ENCODE results near the gene GAPDHS. TPM values are rescaled to one million over a fixed set of nuclear protein-coding genes. Genes with fewer than 3 reads are reported as not detected.

GAPDHS gene
- total and polyA plus RNA-seq, 2 donors (not counting 1 experiment from before 2014, with no cell fraction given): not detected

DNA sequence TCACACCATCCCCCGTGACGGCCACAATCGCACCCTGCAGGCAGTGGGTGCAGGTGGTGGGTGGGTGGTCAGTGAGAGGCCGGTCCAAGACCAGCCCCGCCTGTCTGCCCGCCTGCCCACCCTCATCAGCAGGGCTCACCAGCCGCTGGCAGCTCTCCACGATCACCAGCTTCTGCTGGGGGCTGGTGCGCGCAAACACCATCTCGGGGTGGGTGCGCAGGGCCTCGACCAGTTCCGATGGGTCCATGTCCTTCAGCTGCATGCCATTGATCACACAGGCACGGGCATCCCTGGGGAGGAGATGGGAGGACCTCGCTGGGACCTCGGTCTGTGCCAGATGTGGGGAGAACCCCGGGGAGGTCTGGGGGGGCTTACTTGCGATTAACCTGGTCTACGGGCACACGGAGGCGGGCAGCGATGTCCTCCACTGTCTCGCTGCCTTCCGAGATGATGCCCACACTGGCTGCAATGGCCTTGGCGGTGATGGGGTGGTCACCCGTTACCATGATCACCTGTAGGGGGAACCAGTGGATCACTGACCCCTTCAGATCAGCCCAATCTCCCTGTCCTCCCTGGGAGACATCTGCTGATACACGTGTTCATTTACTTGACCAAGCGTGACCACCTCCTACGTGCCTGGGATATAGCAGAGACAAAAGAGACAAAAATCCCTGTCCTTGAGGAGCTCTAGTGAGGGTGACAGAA, 22.2 kb downstream of the GAPDHS start:
- H3K9me3 Mint-ChIP-seq (ENCODE audit: insufficient read depth): no peaks in the 10 kb centered on the region
- intact Hi-C loops (cut with micrococcal nuclease): no loop called here
- TF ChIP-seq, protein P1, sequence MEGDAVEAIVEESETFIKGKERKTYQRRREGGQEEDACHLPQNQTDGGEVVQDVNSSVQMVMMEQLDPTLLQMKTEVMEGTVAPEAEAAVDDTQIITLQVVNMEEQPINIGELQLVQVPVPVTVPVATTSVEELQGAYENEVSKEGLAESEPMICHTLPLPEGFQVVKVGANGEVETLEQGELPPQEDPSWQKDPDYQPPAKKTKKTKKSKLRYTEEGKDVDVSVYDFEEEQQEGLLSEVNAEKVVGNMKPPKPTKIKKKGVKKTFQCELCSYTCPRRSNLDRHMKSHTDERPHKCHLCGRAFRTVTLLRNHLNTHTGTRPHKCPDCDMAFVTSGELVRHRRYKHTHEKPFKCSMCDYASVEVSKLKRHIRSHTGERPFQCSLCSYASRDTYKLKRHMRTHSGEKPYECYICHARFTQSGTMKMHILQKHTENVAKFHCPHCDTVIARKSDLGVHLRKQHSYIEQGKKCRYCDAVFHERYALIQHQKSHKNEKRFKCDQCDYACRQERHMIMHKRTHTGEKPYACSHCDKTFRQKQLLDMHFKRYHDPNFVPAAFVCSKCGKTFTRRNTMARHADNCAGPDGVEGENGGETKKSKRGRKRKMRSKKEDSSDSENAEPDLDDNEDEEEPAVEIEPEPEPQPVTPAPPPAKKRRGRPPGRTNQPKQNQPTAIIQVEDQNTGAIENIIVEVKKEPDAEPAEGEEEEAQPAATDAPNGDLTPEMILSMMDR (IDR thresholded peaks at IDR 0.05): no peak
- TF ChIP-seq EZH2 (IDR thresholded peaks at IDR 0.05; ENCODE audit: borderline replicate concordance, insufficient read depth, low read depth, low read length, poor library complexity, severe bottlenecking): no peak
- peaks cover 30% of the 10 kb centered on the region for H3K27me3 Mint-ChIP-seq
- H4K20me1 ChIP-seq (ENCODE audit: control insufficient read depth, insufficient read depth, low read length, poor library complexity, severe bottlenecking): no peaks in the 10 kb centered on the region
- H3K27ac ChIP-seq (ENCODE audit: low read length in 2 of 2): no peak overlapping the region
- H3K4me3 Mint-ChIP-seq: no peak overlapping the region
- no peak overlapping the region for H3K4me3 ChIP-seq (ENCODE audit: control extremely low read depth in 1 of 5, extremely low read depth in 1 of 5, insufficient read depth in 1 of 5, low read depth in 2 of 5, low read length in 4 of 5)
- H3K4me1 Mint-ChIP-seq: peaks cover 24% of the 10 kb centered on the region
- no peak overlapping the region for H2AFZ ChIP-seq (ENCODE audit: insufficient read depth, low read depth, low read length, poor library complexity, severe bottlenecking)
- WGBS (ENCODE audit: insufficient coverage): 86% methylated on average over 21 of the region's 30 CpGs
- no peak overlapping the region for H3K4me2 ChIP-seq (replicated peaks; ENCODE audit: low read depth, low read length, poor library complexity, severe bottlenecking)
- no peak overlapping the region for H3K27ac Mint-ChIP-seq
- H3K79me2 ChIP-seq (ENCODE audit: control insufficient read depth, insufficient read depth, low read length): no peaks in the 10 kb centered on the region
- ATAC-seq (ENCODE audit: low read depth): no peak
- H3K4me1 ChIP-seq (ENCODE audit: control insufficient read depth in 2 of 2, insufficient read depth in 2 of 2, low read length in 2 of 2): peaks cover 23 to 24% of the 10 kb centered on the region in 2 donors
- no peak for DNase-seq
- ChIA-PET POLR2A (interaction anchor here (0.5 kb wide), 1 partner anchor 85 kb away, joined by 3 read pairs; no protein-coding TSS in a partner anchor), CTCF (interaction anchor here (0.6 kb wide), 1 partner anchor 317 kb away, joined by 3 read pairs; no protein-coding TSS in a partner anchor)
- peaks cover 0 to 38% (median 8%) of the 10 kb centered on the region in 4 experiments for H3K27me3 ChIP-seq (replicated peaks in 1 of 4; ENCODE audit: control extremely low read depth in 1 of 4, control insufficient read depth in 3 of 4, insufficient read depth in 4 of 4, low read length in 3 of 4)
- peaks cover 0 to 14% (median 0%) of the 10 kb centered on the region in 3 donors for H3K9me3 ChIP-seq (ENCODE audit: control extremely low read depth in 1 of 3, control insufficient read depth in 2 of 3, insufficient read depth in 1 of 3, low read length in 2 of 3)
- no peaks in the 10 kb centered on the region for H3K36me3 ChIP-seq (replicated peaks in 1 of 2; ENCODE audit: control extremely low read depth in 1 of 2, control insufficient read depth in 1 of 2, extremely low read depth in 1 of 2, insufficient read depth in 2 of 2, low read length in 1 of 2)
- no peak overlapping the region for H3K9ac ChIP-seq (ENCODE audit: low read length)

DNA sequence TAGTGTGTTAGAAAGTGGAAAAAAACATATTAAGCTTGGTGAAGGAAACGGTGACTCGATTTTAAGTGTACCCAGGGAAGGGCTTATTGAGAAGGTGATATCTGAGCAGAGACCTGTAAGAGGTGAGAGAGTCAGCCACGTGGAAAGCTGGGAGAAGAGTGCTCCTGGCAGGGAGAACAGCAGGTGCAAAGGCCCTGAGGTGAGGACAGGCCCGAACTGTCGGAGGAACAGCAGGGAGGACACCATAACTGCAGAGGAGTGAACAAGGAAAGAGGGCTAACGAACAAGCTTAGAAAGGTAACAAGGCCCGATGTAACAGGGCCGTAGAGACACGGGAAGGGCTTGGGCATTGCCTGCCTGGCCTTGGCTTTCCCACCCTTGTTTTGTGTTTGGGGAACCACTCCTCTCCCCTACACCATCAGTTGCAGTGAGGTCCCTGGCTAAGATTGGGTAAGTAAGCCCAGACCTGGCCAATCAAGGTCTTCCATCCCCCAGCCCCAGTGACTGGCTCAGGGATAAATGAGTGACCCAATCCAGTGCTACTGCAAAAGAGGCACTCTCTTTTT, 22.9 kb downstream of the GAPDHS start:
- no peaks in the 10 kb centered on the region for H3K36me3 ChIP-seq (replicated peaks in 1 of 2; ENCODE audit: control extremely low read depth in 1 of 2, control insufficient read depth in 1 of 2, extremely low read depth in 1 of 2, insufficient read depth in 2 of 2, low read length in 1 of 2)
- ATAC-seq (ENCODE audit: low read depth) (no peak), DNase-seq (no peak)
- H3K9me3 ChIP-seq (ENCODE audit: control extremely low read depth in 1 of 3, control insufficient read depth in 2 of 3, insufficient read depth in 1 of 3, low read length in 2 of 3): peaks cover 0 to 14% (median 0%) of the 10 kb centered on the region in 3 donors
- intact Hi-C loops (cut with micrococcal nuclease): no loop called here
- no peaks in the 10 kb centered on the region for H4K20me1 ChIP-seq (ENCODE audit: control insufficient read depth, insufficient read depth, low read length, poor library complexity, severe bottlenecking)
- H3K27ac ChIP-seq (ENCODE audit: low read length in 2 of 2): no peak overlapping the region
- Mint-ChIP-seq H3K9me3 (ENCODE audit: insufficient read depth) (no peaks in the 10 kb centered on the region), H3K4me1 (peaks cover 26% of the 10 kb centered on the region), H3K27me3 (peaks cover 34% of the 10 kb centered on the region), H3K4me3 (no peak overlapping the region), H3K27ac (no peak overlapping the region)
- ChIA-PET CTCF (interaction anchor here (0.6 kb wide), 1 partner anchor 317 kb away, joined by 3 read pairs; no protein-coding TSS in a partner anchor), POLR2A (interaction anchor here (0.5 kb wide), 1 partner anchor 86 kb away, joined by 3 read pairs; no protein-coding TSS in a partner anchor)
- H3K27me3 ChIP-seq (replicated peaks in 1 of 4; ENCODE audit: control extremely low read depth in 1 of 4, control insufficient read depth in 3 of 4, insufficient read depth in 4 of 4, low read length in 3 of 4): peaks cover 0 to 41% (median 9%) of the 10 kb centered on the region in 4 experiments
- H3K4me2 ChIP-seq (replicated peaks; ENCODE audit: low read depth, low read length, poor library complexity, severe bottlenecking): no peak overlapping the region
- TF ChIP-seq, protein P1 (IDR thresholded peaks at IDR 0.05): no peak
- TF ChIP-seq EZH2 (IDR thresholded peaks at IDR 0.05; ENCODE audit: borderline replicate concordance, insufficient read depth, low read depth, low read length, poor library complexity, severe bottlenecking): no peak
- no peak overlapping the region for H3K9ac ChIP-seq (ENCODE audit: low read length)
- H3K4me1 ChIP-seq (ENCODE audit: control insufficient read depth in 2 of 2, insufficient read depth in 2 of 2, low read length in 2 of 2): peaks cover 23 to 24% of the 10 kb centered on the region in 2 donors
- H3K79me2 ChIP-seq (ENCODE audit: control insufficient read depth, insufficient read depth, low read length): no peaks in the 10 kb centered on the region
- 93% methylated on average over 7 of the region's 9 CpGs for WGBS (ENCODE audit: insufficient coverage)
- H3K4me3 ChIP-seq (ENCODE audit: control extremely low read depth in 1 of 5, extremely low read depth in 1 of 5, insufficient read depth in 1 of 5, low read depth in 2 of 5, low read length in 4 of 5): no peak overlapping the region
- H2AFZ ChIP-seq (ENCODE audit: insufficient read depth, low read depth, low read length, poor library complexity, severe bottlenecking): no peak overlapping the region

Data from B cell (primary cell).